K562 (cell line): ENCODE results near the gene CHST13. TPM values are rescaled to one million over a fixed set of nuclear protein-coding genes. Genes with fewer than 3 reads are reported as not detected.

Experiments
- ATAC-seq: fragments of 200-7000 bp; cut with Tn5 transposase; 3 replicates; pipeline ENCODE4 v1.9.1; 2020; ENCODE audit warnings: moderate library complexity
- BruUV-seq: library from RNA; stranded (reverse); fragments of 400-500 nt; replicated peaks from 2 replicates; lab custom pipeline; 2021; lab: Mats Ljungman, UMichigan
- CTCF ChIA-PET: fragments of 300-600 bp; formaldehyde crosslinking; extraction: SDS; loops from one replicate; lab custom pipeline; 2021; ENCODE audit warnings: low intra/inter-chr PET ratio; lab: Yijun Ruan, JAX
- POLR2A ChIA-PET: fragments of 300-600, 350-650 bp; sonication (Branson Sonifier 250); formaldehyde crosslinking; extraction: SDS; loops from one replicate; lab custom pipeline; 2021; ENCODE audit warnings: antibody characterized with exemption, inconsistent platforms; lab: Yijun Ruan, JAX
- DNase-seq, 4 experiments: peaks; one replicate each; pipeline versions ENCODE4 v3.0.0 to v3.0.0-alpha.2; 2011 to 2018; ENCODE audit warnings: low spot score in 3 of 4, mixed read lengths in 3 of 4; ENCODE audit errors: extremely low read depth in 1 of 4
- FAIRE-seq: peaks from 2 replicates; lab custom pipeline; 2011; peaks lifted over from hg19 to GRCh38; lab: Jason Lieb, UNC
- H2AFZ ChIP-seq: 2 replicates; pipeline ENCODE4 v1.6.0; 2011; ENCODE audit warnings: low read depth, low read length, control low read depth, inconsistent platforms
- H3K27ac ChIP-seq: fragments of 200-600 bp; 3 replicates; pipeline ENCODE4 v1.8.0; 2011; ENCODE audit warnings: low read depth, mild to moderate bottlenecking, control low read depth, inconsistent platforms, low read length, moderate library complexity, mixed read lengths; ENCODE audit errors: extremely low read depth
- H3K27me3 ChIP-seq, 2 experiments: fragments of 300-600 bp in 1 of 2; 2 replicates in 1 of 2; 3 replicates in 1 of 2; pipeline versions ENCODE4 v1.6.0 to v1.8.0; 2011; ENCODE audit warnings: inconsistent platforms in 2 of 2, low read length in 2 of 2, mild to moderate bottlenecking in 1 of 2, mixed read lengths in 1 of 2, moderate library complexity in 1 of 2; ENCODE audit not compliant: control insufficient read depth in 2 of 2, insufficient read depth in 2 of 2
- H3K36me3 ChIP-seq: fragments of 300-600 bp; 3 replicates; pipeline ENCODE4 v1.8.0; 2011; ENCODE audit warnings: mild to moderate bottlenecking, low read length, inconsistent platforms; ENCODE audit not compliant: control insufficient read depth, insufficient read depth
- H3K4me1 ChIP-seq, 2 experiments: fragments of 200-600 bp in 1 of 2; replicated peaks in 1 of 2; 2 replicates in 1 of 2; 3 replicates in 1 of 2; pipeline versions ENCODE4 v1.5.1 to v1.8.0; 2011; ENCODE audit warnings: inconsistent platforms in 2 of 2, low read length in 2 of 2, mild to moderate bottlenecking in 1 of 2, mixed read lengths in 1 of 2, moderate library complexity in 1 of 2; ENCODE audit not compliant: control insufficient read depth in 2 of 2, insufficient read depth in 2 of 2
- H3K4me2 ChIP-seq: 2 replicates; pipeline ENCODE4 v1.6.1; 2011; ENCODE audit warnings: low read length, control low read depth, inconsistent platforms, mixed read lengths; ENCODE audit not compliant: insufficient read depth
- H3K4me3 ChIP-seq: fragments of 200-600 bp; sonication (generic), shearing (Covaris generic); 2 replicates; pipeline ENCODE4 v1.5.1; 2016; ENCODE audit warnings: control low read depth, inconsistent platforms
- H3K79me2 ChIP-seq: fragments of 200-600 bp; 3 replicates; pipeline ENCODE4 v1.8.0; 2011; ENCODE audit warnings: low read length, inconsistent platforms; ENCODE audit not compliant: control insufficient read depth, insufficient read depth
- H3K9ac ChIP-seq, 2 experiments: 2 replicates each; pipeline versions ENCODE4 v1.6.0 to v1.6.1; 2011; ENCODE audit warnings: low read depth in 2 of 2, low read length in 2 of 2, control low read depth in 1 of 2, inconsistent platforms in 1 of 2, mild to moderate bottlenecking in 1 of 2, mixed read lengths in 1 of 2; ENCODE audit not compliant: insufficient read depth in 1 of 2
- H3K9me1 ChIP-seq: one replicate; pipeline ENCODE4 v1.6.0; 2011; ENCODE audit warnings: inconsistent platforms, mild to moderate bottlenecking, low read length, moderate library complexity; ENCODE audit not compliant: control insufficient read depth, insufficient read depth
- H3K9me3 ChIP-seq: replicated peaks from 2 replicates; pipeline ENCODE4 v1.5.1; 2011; ENCODE audit warnings: low read depth, low read length, inconsistent platforms; ENCODE audit not compliant: control insufficient read depth, insufficient read depth
- H4K20me1 ChIP-seq: replicated peaks from 2 replicates; pipeline ENCODE4 v1.6.1; 2011; ENCODE audit warnings: low read length, inconsistent platforms, mixed read lengths; ENCODE audit not compliant: control insufficient read depth, insufficient read depth
- CREM ChIP-seq: IDR thresholded peaks from 2 replicates; pipeline ENCODE4 v1.6.1; 2014; ENCODE audit warnings: antibody characterized with exemption, low read depth
- FIP1L1 ChIP-seq: fragments of 200-400 bp; formaldehyde crosslinking; IDR thresholded peaks from 2 replicates; pipeline ENCODE4 v1.6.1; 2018; ENCODE audit warnings: mild to moderate bottlenecking, low read depth, low read length; ENCODE audit not compliant: poor library complexity, severe bottlenecking
- JUN ChIP-seq, 2 experiments: sonication (generic) in 1 of 2; formaldehyde crosslinking in 1 of 2; IDR thresholded peaks; 2 replicates each; pipeline versions ENCODE4 v1.6.1 to v1.8.0; 2012 to 2022; ENCODE audit warnings: borderline replicate concordance in 2 of 2, mild to moderate bottlenecking in 2 of 2, improper control_type of control experiment in 1 of 2, low read depth in 1 of 2, low read length in 1 of 2, missing genetic modification reagents in 1 of 2
- MED1 ChIP-seq: sonication (generic); formaldehyde crosslinking; IDR thresholded peaks from 2 replicates; pipeline ENCODE4 v1.8.1; 2023; ENCODE audit warnings: missing genetic modification reagents, borderline replicate concordance
- NFATC3 ChIP-seq: fragments of 450-650 bp; IDR thresholded peaks from 2 replicates; pipeline ENCODE4 v1.6.1; 2017; ENCODE audit warnings: mild to moderate bottlenecking
- PML ChIP-seq: IDR thresholded peaks from 2 replicates; pipeline ENCODE4 v1.6.1; 2012; ENCODE audit warnings: low read length, inconsistent platforms
- PRMT5 ChIP-seq: sonication (generic); formaldehyde crosslinking; IDR thresholded peaks from 2 replicates; pipeline ENCODE4 v1.5.0; 2020; ENCODE audit warnings: missing genetic modification reagents
- SMAD4 ChIP-seq: fragments of 250-450 bp; sonication (Bioruptor Pico); conservative IDR thresholded peaks from 2 replicates; pipeline ENCODE4 v1.8.0; 2021; ENCODE audit warnings: inconsistent platforms, mild to moderate bottlenecking, moderate library complexity
- ZBTB7A ChIP-seq: IDR thresholded peaks from 2 replicates; pipeline ENCODE4 v1.6.1; 2011; ENCODE audit warnings: low read depth, mild to moderate bottlenecking, low read length, moderate library complexity, borderline replicate concordance; ENCODE audit not compliant: control insufficient read depth
- ZNF3 ChIP-seq: fragments of 250-450 bp; sonication (Bioruptor Pico); IDR thresholded peaks from 2 replicates; pipeline ENCODE4 v1.5.0; 2021; ENCODE audit warnings: mild to moderate bottlenecking, moderate library complexity
- ZZZ3 ChIP-seq: fragments of 450-650 bp; IDR thresholded peaks from 2 replicates; pipeline ENCODE4 v1.6.1; 2016; ENCODE audit warnings: antibody characterized with exemption, mild to moderate bottlenecking, moderate library complexity
- WGBS: fragments of 100-300 bp; shearing (Covaris generic); methylation state at CpG from one replicate; pipeline ENCODE4 v1.1.6; 2016; ENCODE audit warnings: low coverage, mixed read lengths; ENCODE audit not compliant: insufficient coverage; ENCODE audit errors: missing lambda C conversion rate; 5-methylcytosine and 5-hydroxymethylcytosine counted together
- in situ Hi-C: fragments of 300-500 bp; cut with MboI; formaldehyde crosslinking; loops from 4 replicates; pipeline ENCODE4 v1.15.0; 2018; ENCODE audit warnings: inconsistent platforms, mixed read lengths
- intact Hi-C: fragments of 100-400 bp; cut with micrococcal nuclease; formaldehyde crosslinking; loops from 2 replicates; pipeline ENCODE4 v1.14.2; 2022
- polyA plus RNA-seq, 8 experiments: library from polyadenylated mRNA; depleted of rRNA in 4 of 8; stranded (reverse) in 5 of 8; unstranded in 3 of 8; fragments of >200 nt; fragmentation: Nextera tagmentation in 2 of 8; fragmentation: Illumina TruSeq in 1 of 8; extraction: Ambion mirVana in 2 of 8; extraction: Trizol in 1 of 8; gene quantifications; 2 replicates each; pipeline versions ENCODE4 v1.2.1 to v1.2.3, GENCODE V29; 2011 to 2014; ENCODE audit warnings: inconsistent platforms in 1 of 8, missing spikeins in 1 of 8
- total RNA-seq, 7 experiments: library from RNA; depleted of rRNA in 6 of 7; stranded (reverse); fragments of >200 nt in 6 of 7; fragmentation: Illumina TruSeq in 2 of 7; extraction: Trizol in 2 of 7; gene quantifications; 2 replicates each; pipeline versions ENCODE4 v1.2.1 to v1.2.3, GENCODE V29; 2011 to 2021; ENCODE audit warnings: low replicate concordance in 1 of 7
- TF ChIP-seq, protein P1 (sequence below): sonication (generic); formaldehyde crosslinking; IDR thresholded peaks from 2 replicates; pipeline ENCODE4 v1.8.0; 2023; ENCODE audit warnings: missing genetic modification reagents, mild to moderate bottlenecking, borderline replicate concordance
- TF ChIP-seq, protein P2 (sequence below): fragments of 450-650 bp; IDR thresholded peaks from 2 replicates; pipeline ENCODE4 v1.6.1; 2017; ENCODE audit warnings: antibody characterized with exemption, mild to moderate bottlenecking

Gene CHST13
- total and polyA plus RNA-seq, 9 of the 15 experiments (the other 6 are each of a cell fraction or from before 2014, with no cell fraction given) = not detected

DNA sequence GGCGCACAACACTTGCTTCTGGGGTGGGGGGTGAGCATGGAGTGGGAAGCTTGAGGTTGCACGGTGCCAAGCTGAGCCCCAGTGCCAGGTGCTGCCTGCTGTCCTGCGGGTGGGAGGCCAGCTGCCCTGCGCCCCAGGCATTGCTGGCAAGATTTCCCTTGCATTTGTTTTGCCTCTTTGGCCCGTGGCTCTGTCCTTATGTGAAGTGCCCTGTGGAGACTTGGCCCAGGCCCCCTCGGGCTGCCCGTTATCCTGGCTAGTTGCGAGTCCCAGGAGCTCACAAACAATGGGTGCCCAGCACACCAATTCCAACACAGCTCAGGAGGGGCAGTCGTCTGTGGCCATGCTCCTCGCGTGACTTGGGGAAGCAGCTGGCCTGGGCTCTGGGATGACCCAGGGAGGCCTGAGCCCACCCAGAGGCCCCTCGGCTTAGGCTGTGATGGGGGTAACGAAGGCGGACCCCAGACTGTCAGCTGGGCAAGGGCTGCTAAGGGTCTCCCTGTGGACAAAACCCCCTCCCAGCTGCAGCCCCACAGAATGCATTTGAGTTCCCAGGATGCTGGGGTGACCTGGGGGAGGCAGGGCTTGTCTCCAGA lies 28.8 kb downstream of the CHST13 start:
- Histone ChIP-seq H3K4me3 (no peak overlapping the region), H3K9me1 (no peaks in the 10 kb centered on the region), H3K27me3 (peaks cover 2 to 58% of the 10 kb centered on the region in 2 experiments; a peak in 2 of 5 replicates), H3K79me2 (no peaks in the 10 kb centered on the region), H3K4me1 (no peaks in the 10 kb centered on the region), H2AFZ (no peak overlapping the region), H3K4me2 (no peak overlapping the region), H3K27ac (no peak overlapping the region), H3K9ac (no peak overlapping the region), H3K9me3 (no peaks in the 10 kb centered on the region), H4K20me1 (peaks cover 4% of the 10 kb centered on the region; the same call in 1 of the 2 replicates), H3K36me3 (no peaks in the 10 kb centered on the region)
- DNase-seq (no peak), FAIRE-seq (no peak), ATAC-seq (no peak)
- no TSS peak for BruUV-seq
- 4% methylated on average over 9 of the region's 14 CpGs for WGBS
- in situ Hi-C loops (no loop called here), intact Hi-C loops (no loop called here)
- ChIA-PET CTCF (no interaction called here), POLR2A (interaction anchor here (0.7 kb wide), 1 partner anchor 324 kb away, joined by 3 read pairs; no protein-coding TSS in a partner anchor)
- TF ChIP-seq ZZZ3 = no peak
- no peak for TF ChIP-seq ZNF3 (CRISPR knock-in tag)
- TF ChIP-seq PRMT5 = no peak
- no peak for TF ChIP-seq PML
- no peak for TF ChIP-seq NFATC3
- no peak for TF ChIP-seq FIP1L1
- TF ChIP-seq ZBTB7A = no peak
- TF ChIP-seq MED1 (CRISPR knock-in tag) = no peak
- TF ChIP-seq, protein P1, sequence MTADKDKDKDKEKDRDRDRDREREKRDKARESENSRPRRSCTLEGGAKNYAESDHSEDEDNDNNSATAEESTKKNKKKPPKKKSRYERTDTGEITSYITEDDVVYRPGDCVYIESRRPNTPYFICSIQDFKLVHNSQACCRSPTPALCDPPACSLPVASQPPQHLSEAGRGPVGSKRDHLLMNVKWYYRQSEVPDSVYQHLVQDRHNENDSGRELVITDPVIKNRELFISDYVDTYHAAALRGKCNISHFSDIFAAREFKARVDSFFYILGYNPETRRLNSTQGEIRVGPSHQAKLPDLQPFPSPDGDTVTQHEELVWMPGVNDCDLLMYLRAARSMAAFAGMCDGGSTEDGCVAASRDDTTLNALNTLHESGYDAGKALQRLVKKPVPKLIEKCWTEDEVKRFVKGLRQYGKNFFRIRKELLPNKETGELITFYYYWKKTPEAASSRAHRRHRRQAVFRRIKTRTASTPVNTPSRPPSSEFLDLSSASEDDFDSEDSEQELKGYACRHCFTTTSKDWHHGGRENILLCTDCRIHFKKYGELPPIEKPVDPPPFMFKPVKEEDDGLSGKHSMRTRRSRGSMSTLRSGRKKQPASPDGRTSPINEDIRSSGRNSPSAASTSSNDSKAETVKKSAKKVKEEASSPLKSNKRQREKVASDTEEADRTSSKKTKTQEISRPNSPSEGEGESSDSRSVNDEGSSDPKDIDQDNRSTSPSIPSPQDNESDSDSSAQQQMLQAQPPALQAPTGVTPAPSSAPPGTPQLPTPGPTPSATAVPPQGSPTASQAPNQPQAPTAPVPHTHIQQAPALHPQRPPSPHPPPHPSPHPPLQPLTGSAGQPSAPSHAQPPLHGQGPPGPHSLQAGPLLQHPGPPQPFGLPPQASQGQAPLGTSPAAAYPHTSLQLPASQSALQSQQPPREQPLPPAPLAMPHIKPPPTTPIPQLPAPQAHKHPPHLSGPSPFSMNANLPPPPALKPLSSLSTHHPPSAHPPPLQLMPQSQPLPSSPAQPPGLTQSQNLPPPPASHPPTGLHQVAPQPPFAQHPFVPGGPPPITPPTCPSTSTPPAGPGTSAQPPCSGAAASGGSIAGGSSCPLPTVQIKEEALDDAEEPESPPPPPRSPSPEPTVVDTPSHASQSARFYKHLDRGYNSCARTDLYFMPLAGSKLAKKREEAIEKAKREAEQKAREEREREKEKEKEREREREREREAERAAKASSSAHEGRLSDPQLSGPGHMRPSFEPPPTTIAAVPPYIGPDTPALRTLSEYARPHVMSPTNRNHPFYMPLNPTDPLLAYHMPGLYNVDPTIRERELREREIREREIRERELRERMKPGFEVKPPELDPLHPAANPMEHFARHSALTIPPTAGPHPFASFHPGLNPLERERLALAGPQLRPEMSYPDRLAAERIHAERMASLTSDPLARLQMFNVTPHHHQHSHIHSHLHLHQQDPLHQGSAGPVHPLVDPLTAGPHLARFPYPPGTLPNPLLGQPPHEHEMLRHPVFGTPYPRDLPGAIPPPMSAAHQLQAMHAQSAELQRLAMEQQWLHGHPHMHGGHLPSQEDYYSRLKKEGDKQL (CRISPR knock-in tag) = no peak
- TF ChIP-seq SMAD4 (CRISPR knock-in tag) = no peak
- no peak for TF ChIP-seq CREM
- no peak for TF ChIP-seq JUN (IDR thresholded peaks at IDR 0.05; ENCODE audit: borderline replicate concordance, low read depth, low read length)
- no peak for TF ChIP-seq JUN (CRISPR knock-in tag; IDR thresholded peaks at IDR 0.05; ENCODE audit: borderline replicate concordance)
- TF ChIP-seq, protein P2, sequence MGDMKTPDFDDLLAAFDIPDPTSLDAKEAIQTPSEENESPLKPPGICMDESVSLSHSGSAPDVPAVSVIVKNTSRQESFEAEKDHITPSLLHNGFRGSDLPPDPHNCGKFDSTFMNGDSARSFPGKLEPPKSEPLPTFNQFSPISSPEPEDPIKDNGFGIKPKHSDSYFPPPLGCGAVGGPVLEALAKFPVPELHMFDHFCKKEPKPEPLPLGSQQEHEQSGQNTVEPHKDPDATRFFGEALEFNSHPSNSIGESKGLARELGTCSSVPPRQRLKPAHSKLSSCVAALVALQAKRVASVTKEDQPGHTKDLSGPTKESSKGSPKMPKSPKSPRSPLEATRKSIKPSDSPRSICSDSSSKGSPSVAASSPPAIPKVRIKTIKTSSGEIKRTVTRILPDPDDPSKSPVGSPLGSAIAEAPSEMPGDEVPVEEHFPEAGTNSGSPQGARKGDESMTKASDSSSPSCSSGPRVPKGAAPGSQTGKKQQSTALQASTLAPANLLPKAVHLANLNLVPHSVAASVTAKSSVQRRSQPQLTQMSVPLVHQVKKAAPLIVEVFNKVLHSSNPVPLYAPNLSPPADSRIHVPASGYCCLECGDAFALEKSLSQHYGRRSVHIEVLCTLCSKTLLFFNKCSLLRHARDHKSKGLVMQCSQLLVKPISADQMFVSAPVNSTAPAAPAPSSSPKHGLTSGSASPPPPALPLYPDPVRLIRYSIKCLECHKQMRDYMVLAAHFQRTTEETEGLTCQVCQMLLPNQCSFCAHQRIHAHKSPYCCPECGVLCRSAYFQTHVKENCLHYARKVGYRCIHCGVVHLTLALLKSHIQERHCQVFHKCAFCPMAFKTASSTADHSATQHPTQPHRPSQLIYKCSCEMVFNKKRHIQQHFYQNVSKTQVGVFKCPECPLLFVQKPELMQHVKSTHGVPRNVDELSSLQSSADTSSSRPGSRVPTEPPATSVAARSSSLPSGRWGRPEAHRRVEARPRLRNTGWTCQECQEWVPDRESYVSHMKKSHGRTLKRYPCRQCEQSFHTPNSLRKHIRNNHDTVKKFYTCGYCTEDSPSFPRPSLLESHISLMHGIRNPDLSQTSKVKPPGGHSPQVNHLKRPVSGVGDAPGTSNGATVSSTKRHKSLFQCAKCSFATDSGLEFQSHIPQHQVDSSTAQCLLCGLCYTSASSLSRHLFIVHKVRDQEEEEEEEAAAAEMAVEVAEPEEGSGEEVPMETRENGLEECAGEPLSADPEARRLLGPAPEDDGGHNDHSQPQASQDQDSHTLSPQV = no peak
